Smooth muscle cell (in vitro differentiated cells): ENCODE results near the gene CAPN11. TPM values are rescaled to one million over a fixed set of nuclear protein-coding genes. Genes with fewer than 3 reads are reported as not detected.

Experiments used
- DNase-seq: peaks from one replicate; lab custom pipeline; 2025; ENCODE audit not compliant: unreplicated experiment; lab: John Stamatoyannopoulos, UW
- H2AFZ ChIP-seq: fragments of 200-600 bp; sonication (generic); 2 replicates; pipeline ENCODE4 v1.6.0; 2016; ENCODE audit warnings: antibody characterized with exemption, low read depth, mild to moderate bottlenecking
- H3F3A ChIP-seq: fragments of 200-600 bp; sonication (generic); 2 replicates; pipeline ENCODE4 v1.6.0; 2017; ENCODE audit warnings: antibody characterized with exemption, low read depth
- H3K27ac ChIP-seq: fragments of 200-600 bp; sonication (generic); 2 replicates; pipeline ENCODE4 v1.5.1; 2016; ENCODE audit warnings: low read depth, mild to moderate bottlenecking
- H3K27me3 ChIP-seq: fragments of 200-600 bp; sonication (generic); 2 replicates; pipeline ENCODE4 v1.6.1; 2016; ENCODE audit warnings: low read depth, mild to moderate bottlenecking
- H3K36me3 ChIP-seq: fragments of 200-600 bp; sonication (generic); 2 replicates; pipeline ENCODE4 v1.5.1; 2016; ENCODE audit warnings: low read depth
- H3K4me1 ChIP-seq: fragments of 200-600 bp; sonication (generic); 2 replicates; pipeline ENCODE4 v1.5.1; 2016; ENCODE audit warnings: low read depth
- H3K4me2 ChIP-seq: fragments of 200-600 bp; sonication (generic); 2 replicates; pipeline ENCODE4 v1.6.0; 2016; ENCODE audit warnings: mild to moderate bottlenecking
- H3K4me3 ChIP-seq: fragments of 200-600 bp; sonication (generic); 2 replicates; pipeline ENCODE4 v1.5.1; 2016; ENCODE audit warnings: mild to moderate bottlenecking
- H3K79me2 ChIP-seq: fragments of 200-600 bp; sonication (generic); 2 replicates; pipeline ENCODE4 v1.6.0; 2016; ENCODE audit warnings: low read depth, mild to moderate bottlenecking
- H3K9ac ChIP-seq: fragments of 200-600 bp; sonication (generic); 2 replicates; pipeline ENCODE4 v1.6.0; 2016; ENCODE audit warnings: low read depth
- H3K9me3 ChIP-seq: fragments of 200-600 bp; sonication (generic); replicated peaks from 2 replicates; pipeline ENCODE4 v1.5.1; 2016; ENCODE audit warnings: low read depth
- H4K20me1 ChIP-seq: fragments of 200-600 bp; sonication (generic); 2 replicates; pipeline ENCODE4 v1.6.0; 2016; ENCODE audit warnings: low read depth
- WGBS: methylation state at CpG from one replicate; pipeline ENCODE4 v1.1.7; 2016; ENCODE audit warnings: low lambda C conversion rate; 5-methylcytosine and 5-hydroxymethylcytosine counted together
- polyA plus RNA-seq: library from polyadenylated mRNA; unstranded; fragments of >200 nt; fragmentation: Nextera tagmentation; extraction: Ambion mirVana; gene quantifications from 2 replicates; pipeline ENCODE4 v1.2.1, GENCODE V29; 2016
- total RNA-seq: library from RNA; depleted of rRNA; stranded (reverse); fragments of >200 nt; gene quantifications from 2 replicates; pipeline ENCODE4 v1.2.3, GENCODE V29; 2014
- TF ChIP-seq, protein P1 (sequence below): fragments of 200-600 bp; sonication (generic); IDR thresholded peaks from 2 replicates; pipeline ENCODE4 v1.5.1; 2017; ENCODE audit warnings: borderline replicate concordance, mild to moderate bottlenecking, antibody characterized with exemption; ENCODE audit not compliant: insufficient read depth, poor library complexity, severe bottlenecking

The CAPN11 gene
- total and polyA plus RNA-seq, 2 experiments from 2014 or later, result 0.31 TPM; not detected in 1

- H3K36me3 ChIP-seq, result no peaks in the 10 kb centered on the region
- WGBS, result 96% methylated on average over 1 of the region's 1 CpG
- no peak for DNase-seq
- no peaks in the 10 kb centered on the region for H3K4me1 ChIP-seq
- H3K27me3 ChIP-seq, result peaks cover 4% of the 10 kb centered on the region
- TF ChIP-seq, protein P1, sequence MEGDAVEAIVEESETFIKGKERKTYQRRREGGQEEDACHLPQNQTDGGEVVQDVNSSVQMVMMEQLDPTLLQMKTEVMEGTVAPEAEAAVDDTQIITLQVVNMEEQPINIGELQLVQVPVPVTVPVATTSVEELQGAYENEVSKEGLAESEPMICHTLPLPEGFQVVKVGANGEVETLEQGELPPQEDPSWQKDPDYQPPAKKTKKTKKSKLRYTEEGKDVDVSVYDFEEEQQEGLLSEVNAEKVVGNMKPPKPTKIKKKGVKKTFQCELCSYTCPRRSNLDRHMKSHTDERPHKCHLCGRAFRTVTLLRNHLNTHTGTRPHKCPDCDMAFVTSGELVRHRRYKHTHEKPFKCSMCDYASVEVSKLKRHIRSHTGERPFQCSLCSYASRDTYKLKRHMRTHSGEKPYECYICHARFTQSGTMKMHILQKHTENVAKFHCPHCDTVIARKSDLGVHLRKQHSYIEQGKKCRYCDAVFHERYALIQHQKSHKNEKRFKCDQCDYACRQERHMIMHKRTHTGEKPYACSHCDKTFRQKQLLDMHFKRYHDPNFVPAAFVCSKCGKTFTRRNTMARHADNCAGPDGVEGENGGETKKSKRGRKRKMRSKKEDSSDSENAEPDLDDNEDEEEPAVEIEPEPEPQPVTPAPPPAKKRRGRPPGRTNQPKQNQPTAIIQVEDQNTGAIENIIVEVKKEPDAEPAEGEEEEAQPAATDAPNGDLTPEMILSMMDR, result no peak
- no peak overlapping the region for H3K9ac ChIP-seq
- no peak overlapping the region for H3K27ac ChIP-seq
- no peak overlapping the region for H2AFZ ChIP-seq
- no peaks in the 10 kb centered on the region for H3F3A ChIP-seq
- H4K20me1 ChIP-seq, result no peaks in the 10 kb centered on the region
- H3K79me2 ChIP-seq, result no peaks in the 10 kb centered on the region
- no peak overlapping the region for H3K4me2 ChIP-seq
- no peak overlapping the region for H3K4me3 ChIP-seq
- H3K9me3 ChIP-seq, result no peaks in the 10 kb centered on the region
Measured at GRCh38 chr6:44167567-44167966, 8.9 kb downstream of the CAPN11 start.

DNA sequence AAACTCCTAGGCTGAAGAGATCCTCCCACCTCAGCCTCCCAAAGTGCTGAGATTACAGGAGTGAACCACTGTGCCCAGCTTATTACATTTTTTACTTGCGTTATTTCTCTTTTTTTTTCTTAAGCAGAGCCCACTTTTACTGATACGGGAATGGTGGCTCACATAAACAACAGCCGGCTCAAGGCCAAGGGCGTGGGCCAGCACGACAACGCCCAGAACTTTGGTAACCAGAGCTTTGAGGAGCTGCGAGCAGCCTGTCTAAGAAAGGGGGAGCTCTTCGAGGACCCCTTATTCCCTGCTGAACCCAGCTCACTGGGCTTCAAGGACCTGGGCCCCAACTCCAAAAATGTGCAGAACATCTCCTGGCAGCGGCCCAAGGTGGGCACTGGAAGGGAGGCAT is 10.5 kb downstream of the CAPN11 start:
- Histone ChIP-seq H3K4me1 (no peaks in the 10 kb centered on the region), H3K9ac (no peak overlapping the region), H2AFZ (no peak overlapping the region), H3K27ac (no peak overlapping the region), H3K9me3 (no peaks in the 10 kb centered on the region), H3K36me3 (no peaks in the 10 kb centered on the region), H3K79me2 (no peaks in the 10 kb centered on the region), H3K4me2 (no peak overlapping the region), H3K4me3 (no peak overlapping the region), H3F3A (no peaks in the 10 kb centered on the region), H4K20me1 (no peaks in the 10 kb centered on the region), H3K27me3 (peaks cover 4% of the 10 kb centered on the region)
- TF ChIP-seq, protein P1, result no peak
- WGBS, result 89% methylated on average over 9 of the region's 9 CpGs
- no peak for DNase-seq

GRCh38 chr6:44169886-44170570 is 11.4 kb downstream of the CAPN11 start:
- Histone ChIP-seq H2AFZ (no peak overlapping the region), H4K20me1 (no peaks in the 10 kb centered on the region), H3F3A (no peaks in the 10 kb centered on the region), H3K79me2 (no peaks in the 10 kb centered on the region), H3K9me3 (no peaks in the 10 kb centered on the region), H3K27me3 (peaks cover 4% of the 10 kb centered on the region), H3K36me3 (no peaks in the 10 kb centered on the region), H3K4me2 (no peak overlapping the region), H3K9ac (no peak overlapping the region), H3K4me3 (no peak overlapping the region), H3K4me1 (no peaks in the 10 kb centered on the region), H3K27ac (no peak overlapping the region)
- no peak for DNase-seq
- WGBS, result 87% methylated on average over 10 of the region's 10 CpGs
- TF ChIP-seq, protein P1, result no peak
